Measurements from ENCODE around the gene ATP5F1D. TPM values are rescaled to one million over a fixed set of nuclear protein-coding genes. Genes with fewer than 3 reads are reported as not detected.

Gene ATP5F1D
- total and polyA plus RNA-seq, 2 of the 13 experiments (the other 11 are each of a cell fraction or from before 2014, with no cell fraction given): 39.4 to 78.7 TPM

- no peak for TF ChIP-seq PREB (CRISPR knock-in tag; IDR thresholded peaks at IDR 0.05)
- TF ChIP-seq CBX5 (CRISPR knock-in tag; IDR thresholded peaks at IDR 0.05; ENCODE audit: borderline replicate concordance): 0 out of 2 replicates have a peak, but pooled peaks have one; percentile 2
- TF ChIP-seq SNRNP70 (IDR thresholded peaks at IDR 0.05; ENCODE audit: low read depth, low read length): no peak
- TF ChIP-seq TRAFD1 (CRISPR knock-in tag; IDR thresholded peaks at IDR 0.05; ENCODE audit: borderline replicate concordance): no peak
- TF ChIP-seq TEAD2 (CRISPR knock-in tag; IDR thresholded peaks at IDR 0.05): no peak
- TF ChIP-seq HDAC2 (CRISPR knock-in tag; IDR thresholded peaks at IDR 0.05): peak; percentile 63; the same call in 1 of the 2 replicates
- TF ChIP-seq ZNF567 (CRISPR knock-in tag; IDR thresholded peaks at IDR 0.05; ENCODE audit: borderline replicate concordance): no peak
- no peak for TF ChIP-seq ZNF770 (CRISPR knock-in tag; IDR thresholded peaks at IDR 0.05)
- TF ChIP-seq ELF4 (CRISPR knock-in tag; IDR thresholded peaks at IDR 0.05; ENCODE audit: borderline replicate concordance): no peak
- peak; percentile 53 for TF ChIP-seq RBFOX2 (IDR thresholded peaks at IDR 0.05; ENCODE audit: low read depth, low read length)
- no peak for TF ChIP-seq HNRNPH1 (optimal IDR thresholded peaks at IDR 0.05; ENCODE audit: low read depth, low read length)
- no peak for TF ChIP-seq ZNF782 (CRISPR knock-in tag; IDR thresholded peaks at IDR 0.05; ENCODE audit: borderline replicate concordance)
- no peak for TF ChIP-seq KDM5A (IDR thresholded peaks at IDR 0.05; ENCODE audit: borderline replicate concordance, low read length)
- TF ChIP-seq SIX4 (CRISPR knock-in tag; IDR thresholded peaks at IDR 0.05): no peak
- no peak; the same call in 1 of the 2 replicates for TF ChIP-seq FOXP4 (CRISPR knock-in tag; IDR thresholded peaks at IDR 0.05)
- peak; percentile 38; the same call in 1 of the 2 replicates for TF ChIP-seq ZNF609 (CRISPR knock-in tag; IDR thresholded peaks at IDR 0.05; ENCODE audit: borderline replicate concordance)
Measured at GRCh38 chr19:1284293-1284978, 42.9 kb downstream of the ATP5F1D start (continued).

Measured in HepG2 (cell line).